ENCODE data around the gene TMEM8B.
A peak's percentile ranks its signal among the peaks of the same experiment; 100 is the strongest.

TMEM8B gene

GRCh38 chr9:35829084-35829763 lies at the start of gene TMEM8B:
Gene TMEM8B (plus strand): TSS chr9:35829228. CDS start chr9:35829448, 220 bp downstream.
- DNase-seq, result peak; percentile 98

GRCh38 chr9:35781066-35781465 lies 48.0 kb upstream of the TMEM8B start:
- DNase-seq, result no peak

GRCh38 chr9:35783418-35783817 lies 45.6 kb upstream of the TMEM8B start:
- DNase-seq, result no peak

GRCh38 chr9:35789541-35789940 lies 39.5 kb upstream of the TMEM8B start:
- no peak for DNase-seq

- no peak for DNase-seq
Observed at GRCh38 chr9:35790025-35790384, 39.0 kb upstream of the TMEM8B start.

- DNase-seq, result peak; percentile 96
Observed at GRCh38 chr9:35790385-35791296, 38.4 kb upstream of the TMEM8B start.

GRCh38 chr9:35791297-35791921 lies 37.6 kb upstream of the TMEM8B start, which contains the start of gene NPR2:
Gene NPR2 (plus strand): TSS chr9:35791591. CDS start chr9:35792409, 818 bp downstream.
- DNase-seq, result peak; percentile 59

- no peak for DNase-seq
Observed at GRCh38 chr9:35792024-35792813, 36.8 kb upstream of the TMEM8B start.

GRCh38 chr9:35792826-35793225 lies 36.2 kb upstream of the TMEM8B start:
- DNase-seq, result no peak

GRCh38 chr9:35793461-35793860 lies 35.6 kb upstream of the TMEM8B start:
- peak; percentile 56 for DNase-seq

- no peak for DNase-seq
Observed at GRCh38 chr9:35795695-35796094, 33.3 kb upstream of the TMEM8B start.

GRCh38 chr9:35797311-35798109 lies 31.5 kb upstream of the TMEM8B start:
- DNase-seq, result no peak

- DNase-seq, result no peak
Observed at GRCh38 chr9:35798658-35799374, 30.2 kb upstream of the TMEM8B start.

GRCh38 chr9:35800530-35800929 lies 28.5 kb upstream of the TMEM8B start:
- DNase-seq, result no peak

- no peak for DNase-seq
Observed at GRCh38 chr9:35801328-35802128, 27.5 kb upstream of the TMEM8B start.

GRCh38 chr9:35806101-35806500 lies 22.9 kb upstream of the TMEM8B start:
- DNase-seq, result no peak

GRCh38 chr9:35808433-35808832 lies 20.6 kb upstream of the TMEM8B start:
- DNase-seq, result no peak

- no peak for DNase-seq
Observed at GRCh38 chr9:35810122-35810521, 18.9 kb upstream of the TMEM8B start.

GRCh38 chr9:35811381-35812024 lies 17.5 kb upstream of the TMEM8B start:
- DNase-seq, result no peak
